Activated CD4-positive, alpha-beta T cell treated with anti-CD3 and anti-CD28 coated beads for 24 hours (primary cell): ENCODE data around the gene GUF1.
"Not testable (repeated sequence)": the region's sequence is repeated elsewhere in the genome, so short reads cannot be mapped to it uniquely, and the experiment has no call there.

ENCODE experiments used
- DNase-seq, 2 donors: peaks; one replicate each; pipeline ENCODE4 v3.0.0-alpha.2; 2020; ENCODE audit warnings: low read depth in 2 of 2

Gene GUF1

GRCh38 chr4:44704673-44705072, 26.5 kb downstream of the GUF1 start:
- no peak for DNase-seq

GRCh38 chr4:44713125-44713524, 34.9 kb downstream of the GUF1 start:
- no peak for DNase-seq

DNA sequence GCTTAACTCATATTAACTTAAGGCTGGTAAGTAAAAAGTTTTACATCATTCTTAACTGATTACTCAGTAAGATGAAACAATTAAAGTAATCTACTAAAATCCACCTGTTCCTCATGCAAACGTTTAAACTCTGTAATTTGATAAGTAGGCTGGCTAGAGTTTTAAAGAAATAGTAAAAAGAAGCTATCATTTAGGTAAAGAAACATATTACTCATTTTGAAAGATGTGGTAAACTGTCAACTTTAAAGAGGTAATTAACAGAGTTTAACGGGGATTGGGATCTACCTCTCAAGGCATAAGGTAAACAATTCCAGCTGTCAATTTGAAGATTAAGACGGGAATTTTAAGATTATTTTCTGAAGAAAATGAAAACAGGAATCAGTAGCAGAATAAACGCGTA, 38.4 kb downstream of the GUF1 start:
- no peak for DNase-seq

DNA sequence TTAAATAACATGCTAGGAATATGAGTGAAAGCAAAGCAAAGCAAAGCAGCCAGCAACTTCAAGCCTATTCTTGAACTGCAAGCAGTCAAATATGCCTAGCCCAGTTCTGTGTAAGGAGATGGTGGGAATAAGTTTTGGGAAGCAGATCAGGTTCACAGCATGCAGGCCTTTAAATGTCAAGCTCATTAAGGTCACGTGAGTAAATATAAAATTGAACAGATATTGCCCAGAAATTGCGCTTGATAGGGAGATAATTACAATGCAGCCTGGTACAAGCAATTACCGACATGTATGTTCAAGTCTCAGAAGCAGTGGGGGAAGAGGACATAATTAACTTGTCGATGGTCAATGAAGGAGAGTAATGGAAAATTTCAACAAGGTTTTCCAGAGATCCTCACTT, 42.2 kb downstream of the GUF1 start:
- no peak for DNase-seq

DNA sequence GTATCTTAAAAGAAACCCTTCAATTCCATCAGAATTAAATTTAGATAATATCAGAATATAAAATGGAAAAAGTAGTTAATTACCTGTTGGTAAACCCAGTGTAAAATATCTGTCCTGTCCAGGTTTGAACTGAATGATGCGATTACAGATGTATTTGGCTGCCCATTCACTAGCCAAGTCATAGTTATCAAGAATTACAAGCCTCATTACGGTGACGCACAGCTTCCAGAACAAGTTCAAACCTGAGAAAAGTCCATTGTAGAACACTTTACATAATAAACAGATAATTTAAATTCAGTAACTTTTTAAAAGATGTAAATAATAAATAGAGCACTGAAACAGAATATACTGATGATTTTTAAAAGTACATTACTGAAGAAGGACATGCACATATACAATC, 43.8 kb downstream of the GUF1 start:
- DNase-seq: no peak

DNA sequence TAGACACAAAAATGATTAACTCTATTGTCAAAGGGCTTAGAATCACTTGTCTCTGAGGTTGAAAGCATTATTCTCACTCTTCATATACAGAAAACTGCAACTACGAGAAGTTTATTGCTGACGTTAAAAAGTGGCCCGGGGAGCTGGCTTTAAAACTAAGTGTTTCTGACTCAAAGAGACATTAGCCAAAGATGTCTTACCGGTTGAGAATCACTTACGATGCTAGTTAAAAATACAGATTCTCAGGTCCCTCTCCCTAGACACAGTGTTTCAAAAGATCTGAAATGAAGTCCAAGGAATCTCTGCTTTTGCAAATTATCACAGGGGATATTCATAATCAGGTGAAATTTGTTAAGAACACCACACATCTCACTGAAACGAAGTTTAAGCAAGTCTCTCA, 46.9 kb downstream of the GUF1 start:
- DNase-seq: no peak

- peak in 1 of 2 donors; percentile 2 for DNase-seq
Observed at GRCh38 chr4:44725726-44726037, 47.5 kb downstream of the GUF1 start.

DNA sequence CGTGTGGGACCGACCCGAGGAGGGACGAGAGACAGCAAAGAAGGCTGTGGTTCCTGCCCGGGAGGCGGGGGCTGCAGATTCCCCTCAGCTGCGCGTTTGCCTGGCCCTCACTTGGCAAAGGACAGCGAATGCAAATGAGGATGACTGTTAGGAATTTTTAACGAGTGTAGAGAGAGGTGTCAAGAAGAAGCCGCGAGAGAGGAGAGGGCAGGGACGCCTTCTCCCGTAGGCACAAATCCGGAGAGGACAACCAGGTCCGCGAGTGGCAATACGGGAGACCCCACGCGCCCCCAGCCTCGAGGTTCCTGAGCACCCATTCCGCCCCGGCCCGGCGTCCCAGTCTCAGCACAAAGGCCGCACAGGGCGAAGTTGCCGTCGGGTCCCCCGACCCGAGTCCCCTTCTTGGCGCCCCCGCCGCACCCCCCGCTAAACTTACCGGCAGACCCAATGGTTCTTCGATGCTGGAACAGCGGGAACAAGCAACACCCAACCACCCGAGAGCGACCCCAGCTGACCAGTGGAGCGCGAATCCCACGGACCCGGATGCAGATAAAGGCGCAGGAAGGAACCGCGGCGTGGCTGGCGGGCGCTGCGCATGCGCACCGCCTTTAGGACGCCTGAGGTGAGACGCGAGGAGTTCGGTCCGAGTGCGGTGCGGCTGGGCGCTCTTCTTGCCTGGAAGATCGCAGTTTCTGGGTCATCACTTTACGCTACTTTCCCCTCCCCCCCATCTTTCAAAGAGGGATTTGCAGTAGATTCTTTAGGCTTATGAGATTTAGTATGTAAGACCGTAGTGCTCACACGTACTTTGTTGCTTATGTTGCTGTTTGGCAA, 48.0 kb downstream of the GUF1 start, which contains the start of gene GNPDA2:
Gene GNPDA2 (minus strand): TSS at position 519 of the 834 bp plus-strand sequence. CDS start 4,349 bp downstream, outside the sequence.
- peak; percentile 63 to 69 for DNase-seq

DNA sequence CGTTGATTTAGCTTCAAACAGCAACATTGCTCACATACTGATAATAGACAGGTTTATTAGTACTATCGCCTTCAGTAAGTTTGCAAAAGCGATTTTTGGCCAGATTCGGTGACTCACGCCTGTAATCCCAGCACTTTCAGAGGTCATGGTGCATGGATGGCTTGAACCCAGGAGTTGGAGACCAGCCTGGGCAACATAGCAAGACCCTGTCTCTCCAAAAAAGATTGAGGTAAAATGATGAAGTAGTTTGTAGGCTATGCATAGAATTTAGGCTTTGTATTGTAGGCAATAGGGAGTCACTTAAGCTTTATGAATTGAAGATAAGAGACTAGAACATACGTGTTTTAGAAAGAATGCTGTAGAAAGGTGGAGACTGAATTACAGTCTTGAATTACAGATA, 49.3 kb downstream of the GUF1 start:
- no peak for DNase-seq

DNA sequence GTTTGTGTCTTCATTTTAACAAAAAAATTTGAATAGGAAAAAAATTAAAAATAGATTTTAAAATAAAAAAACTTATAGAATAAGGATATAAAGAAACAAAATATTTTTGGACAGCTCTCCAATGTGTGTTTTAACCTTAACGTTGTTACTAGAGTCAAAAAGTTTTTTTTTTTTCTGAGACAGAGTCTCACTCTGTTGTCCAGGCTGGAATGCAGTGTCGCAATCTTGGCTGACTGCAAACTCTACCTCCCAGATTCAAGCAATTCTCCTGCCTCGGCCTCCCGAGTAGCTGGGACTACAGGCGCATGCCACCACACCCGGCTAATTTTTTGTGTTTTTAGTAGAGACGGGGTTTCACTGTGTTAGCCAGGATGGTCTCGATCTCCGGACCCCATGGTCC, 50.5 kb downstream of the GUF1 start:
- not testable (repeated sequence) for DNase-seq

- no peak for DNase-seq
Observed at GRCh38 chr4:44736900-44737299, 58.7 kb downstream of the GUF1 start.

DNA sequence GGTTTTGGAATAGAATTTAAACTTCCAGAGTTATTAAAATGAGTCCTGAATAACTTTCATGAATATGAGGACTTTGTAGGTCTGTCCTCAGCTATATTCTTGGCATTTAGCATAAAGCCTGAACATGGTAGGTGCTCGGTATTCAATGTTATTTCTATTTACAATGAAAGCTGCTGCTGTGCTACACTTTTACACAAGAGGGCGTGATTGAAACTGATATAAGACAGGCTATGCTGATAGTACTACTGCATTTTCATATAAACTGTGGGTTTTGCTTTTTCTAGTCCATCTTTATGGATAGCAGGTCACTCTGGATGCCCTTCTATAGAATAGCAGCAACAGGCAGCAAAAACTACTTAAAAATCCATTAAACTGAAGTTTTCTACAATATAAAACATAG, 60.4 kb downstream of the GUF1 start:
- DNase-seq: no peak

- no peak for DNase-seq
Observed at GRCh38 chr4:44740201-44740600, 62.0 kb downstream of the GUF1 start.
